ELR (cell line): ENCODE data around the gene FREM1.

ENCODE experiments used
- DNase-seq: peaks from one replicate; pipeline ENCODE4 v3.0.0-alpha.2; 2015; ENCODE audit warnings: low read depth

The FREM1 gene

GRCh38 chr9:14881006-14881405, 29.2 kb downstream of the FREM1 start:
- no peak for DNase-seq

GRCh38 chr9:14870090-14870489, 40.1 kb downstream of the FREM1 start:
- no peak for DNase-seq

GRCh38 chr9:14869671-14870070, 40.6 kb downstream of the FREM1 start:
- DNase-seq: no peak

- no peak for DNase-seq
Observed at GRCh38 chr9:14868772-14869583, 41.2 kb downstream of the FREM1 start.

- DNase-seq: no peak
Observed at GRCh38 chr9:14868418-14868771, 41.8 kb downstream of the FREM1 start.

- DNase-seq: no peak
Observed at GRCh38 chr9:14866200-14866749, 44.0 kb downstream of the FREM1 start.

- DNase-seq: no peak
Observed at GRCh38 chr9:14864309-14864708, 45.9 kb downstream of the FREM1 start.

GRCh38 chr9:14863402-14863801, 46.8 kb downstream of the FREM1 start:
- DNase-seq: peak; percentile 2

GRCh38 chr9:14857449-14858305, 52.6 kb downstream of the FREM1 start:
- DNase-seq: no peak

GRCh38 chr9:14849851-14850250, 60.4 kb downstream of the FREM1 start:
- DNase-seq: no peak

- no peak for DNase-seq
Observed at GRCh38 chr9:14849296-14849695, 60.9 kb downstream of the FREM1 start.

- peak; percentile 53 for DNase-seq
Observed at GRCh38 chr9:14846871-14847311, 63.3 kb downstream of the FREM1 start.

GRCh38 chr9:14843163-14843562, 67.1 kb downstream of the FREM1 start:
- DNase-seq: no peak

- DNase-seq: no peak
Observed at GRCh38 chr9:14842269-14842668, 68.0 kb downstream of the FREM1 start.

GRCh38 chr9:14838701-14839100, 71.5 kb downstream of the FREM1 start:
- DNase-seq: no peak

GRCh38 chr9:14836885-14837284, 73.3 kb downstream of the FREM1 start:
- no peak for DNase-seq

GRCh38 chr9:14831661-14832060, 78.6 kb downstream of the FREM1 start:
- peak; percentile 8 for DNase-seq

- DNase-seq: no peak
Observed at GRCh38 chr9:14831074-14831473, 79.2 kb downstream of the FREM1 start.

GRCh38 chr9:14830057-14830456, 80.2 kb downstream of the FREM1 start:
- no peak for DNase-seq

- DNase-seq: no peak
Observed at GRCh38 chr9:14829204-14829603, 81.0 kb downstream of the FREM1 start.

GRCh38 chr9:14827805-14828204, 82.4 kb downstream of the FREM1 start:
- no peak for DNase-seq

GRCh38 chr9:14824481-14824880, 85.7 kb downstream of the FREM1 start:
- no peak for DNase-seq

- DNase-seq: no peak
Observed at GRCh38 chr9:14823800-14824199, 86.4 kb downstream of the FREM1 start.
